Trophoblast cell (in vitro differentiated cells and primary cell): Measurements from ENCODE around the gene DCUN1D3.
A peak's percentile ranks its signal among the peaks of the same experiment; 100 is the strongest.
"Not testable (repeated sequence)": the region's sequence is repeated elsewhere in the genome, so short reads cannot be mapped to it uniquely, and the experiment has no call there.

Experiments
- DNase-seq, 2 donors: peaks; one replicate each; pipeline ENCODE4 v3.0.0-alpha.2; 2016
- H2AFZ ChIP-seq: 2 replicates; pipeline ENCODE4 v1.6.1; 2013; ENCODE audit warnings: low read length, moderate library complexity, mild to moderate bottlenecking; ENCODE audit not compliant: insufficient read depth, poor library complexity
- H2AK5ac ChIP-seq: 2 replicates; pipeline ENCODE4 v1.6.1; 2013; ENCODE audit warnings: mild to moderate bottlenecking, low read length
- H2BK120ac ChIP-seq: 2 replicates; pipeline ENCODE4 v1.6.1; 2013; ENCODE audit warnings: low read length, mild to moderate bottlenecking, moderate library complexity; ENCODE audit not compliant: insufficient read depth, poor library complexity
- H2BK12ac ChIP-seq: 2 replicates; pipeline ENCODE4 v1.6.1; 2013; ENCODE audit warnings: mild to moderate bottlenecking, low read length, moderate library complexity
- H2BK5ac ChIP-seq: 2 replicates; pipeline ENCODE4 v1.6.1; 2013; ENCODE audit warnings: low read length, low read depth, moderate library complexity, mild to moderate bottlenecking; ENCODE audit not compliant: poor library complexity
- H3K14ac ChIP-seq: 2 replicates; pipeline ENCODE4 v1.6.1; 2013; ENCODE audit warnings: mild to moderate bottlenecking, low read length
- H3K18ac ChIP-seq: 2 replicates; pipeline ENCODE4 v1.6.1; 2013; ENCODE audit warnings: mild to moderate bottlenecking, low read length
- H3K23ac ChIP-seq: 2 replicates; pipeline ENCODE4 v1.6.1; 2013; ENCODE audit warnings: low read length
- H3K27ac ChIP-seq: 2 replicates; pipeline ENCODE4 v1.5.1; 2013; ENCODE audit warnings: low read depth, mild to moderate bottlenecking, inconsistent platforms, low read length, moderate library complexity
- H3K27me3 ChIP-seq: 2 replicates; pipeline ENCODE4 v1.6.1; 2013; ENCODE audit warnings: inconsistent platforms, mild to moderate bottlenecking, low read length, moderate library complexity; ENCODE audit not compliant: insufficient read depth
- H3K36me3 ChIP-seq, 2 experiments: 1 replicate in 1 of 2; 2 replicates in 1 of 2; pipeline ENCODE4 v1.6.1; 2013; ENCODE audit warnings: low read length in 2 of 2, mild to moderate bottlenecking in 2 of 2, moderate library complexity in 1 of 2; ENCODE audit not compliant: insufficient read depth in 2 of 2, control insufficient read depth in 1 of 2
- H3K4ac ChIP-seq: 2 replicates; pipeline ENCODE4 v1.6.1; 2013; ENCODE audit warnings: low read depth, mild to moderate bottlenecking, low read length, moderate library complexity
- H3K4me1 ChIP-seq, 2 experiments: 1 replicate in 1 of 2; 2 replicates in 1 of 2; pipeline ENCODE4 v1.6.1; 2013; ENCODE audit warnings: low read length in 2 of 2, mild to moderate bottlenecking in 2 of 2, moderate library complexity in 1 of 2; ENCODE audit not compliant: insufficient read depth in 2 of 2, control insufficient read depth in 1 of 2
- H3K4me2 ChIP-seq: 2 replicates; pipeline ENCODE4 v1.6.1; 2013; ENCODE audit warnings: inconsistent platforms, mild to moderate bottlenecking, low read length, moderate library complexity
- H3K4me3 ChIP-seq: 2 replicates; pipeline ENCODE4 v1.5.1; 2013; ENCODE audit warnings: mild to moderate bottlenecking, low read depth, low read length, inconsistent platforms
- H3K79me1 ChIP-seq: one replicate; pipeline ENCODE4 v1.6.1; 2013; ENCODE audit warnings: low read length
- H3K79me2 ChIP-seq: 2 replicates; pipeline ENCODE4 v1.6.1; 2013; ENCODE audit warnings: low read length, mild to moderate bottlenecking; ENCODE audit not compliant: control insufficient read depth, insufficient read depth, poor library complexity
- H3K9ac ChIP-seq: 2 replicates; pipeline ENCODE4 v1.6.1; 2013; ENCODE audit warnings: mild to moderate bottlenecking, low read length
- H3K9me3 ChIP-seq: 2 replicates; pipeline ENCODE4 v1.6.1; 2013; ENCODE audit warnings: low read depth, mild to moderate bottlenecking, control low read depth, inconsistent platforms, low read length; ENCODE audit not compliant: insufficient read depth
- H4K12ac ChIP-seq: 2 replicates; pipeline ENCODE4 v1.6.1; 2013; ENCODE audit warnings: low read depth, mild to moderate bottlenecking, low read length, moderate library complexity
- H4K8ac ChIP-seq: 2 replicates; pipeline ENCODE4 v1.6.1; 2013; ENCODE audit warnings: low read depth, mild to moderate bottlenecking, low read length, moderate library complexity
- H4K91ac ChIP-seq: one replicate; pipeline ENCODE4 v1.6.1; 2013; ENCODE audit warnings: low read depth, mild to moderate bottlenecking, low read length, moderate library complexity
- WGBS: extraction: QIAGEN DNeasy Blood & Tissue Kit; methylation state at CpG from one replicate; pipeline ENCODE4 v1.1.7; 2013; ENCODE audit warnings: missing lambda C conversion rate; ENCODE audit not compliant: insufficient read length, insufficient coverage; ENCODE audit errors: extremely low coverage; 5-methylcytosine and 5-hydroxymethylcytosine counted together

The DCUN1D3 gene

DNA sequence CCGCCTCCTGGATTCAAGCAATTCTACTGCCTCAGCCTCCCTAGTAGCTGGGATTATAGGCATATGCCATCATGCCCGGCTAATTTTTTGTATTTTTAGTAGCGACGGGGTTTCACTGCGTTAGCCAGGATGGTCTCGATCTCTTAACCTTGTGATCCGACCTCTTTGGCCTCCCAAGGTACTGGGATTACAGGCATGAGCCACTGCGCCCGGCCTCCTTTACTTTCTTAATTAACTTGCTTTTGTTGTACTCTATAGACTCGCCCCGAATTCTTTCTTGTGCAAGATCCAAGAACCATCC is 45.4 kb upstream of the DCUN1D3 start:
- not testable (repeated sequence) for H4K12ac ChIP-seq, H3K23ac ChIP-seq, H3K4me2 ChIP-seq, H2AK5ac ChIP-seq, H2BK5ac ChIP-seq, H3K18ac ChIP-seq, H3K4me3 ChIP-seq, H2AFZ ChIP-seq, H3K9me3 ChIP-seq, H3K14ac ChIP-seq, H3K79me2 ChIP-seq, DNase-seq, H3K9ac ChIP-seq, H2BK12ac ChIP-seq, H3K27ac ChIP-seq, H3K4me1 ChIP-seq, H3K27me3 ChIP-seq, H2BK120ac ChIP-seq, H4K91ac ChIP-seq, H3K36me3 ChIP-seq, H3K79me1 ChIP-seq, H3K4ac ChIP-seq, H4K8ac ChIP-seq
- WGBS, result no CpG with 5 or more reads among the region's 11 CpGs

DNA sequence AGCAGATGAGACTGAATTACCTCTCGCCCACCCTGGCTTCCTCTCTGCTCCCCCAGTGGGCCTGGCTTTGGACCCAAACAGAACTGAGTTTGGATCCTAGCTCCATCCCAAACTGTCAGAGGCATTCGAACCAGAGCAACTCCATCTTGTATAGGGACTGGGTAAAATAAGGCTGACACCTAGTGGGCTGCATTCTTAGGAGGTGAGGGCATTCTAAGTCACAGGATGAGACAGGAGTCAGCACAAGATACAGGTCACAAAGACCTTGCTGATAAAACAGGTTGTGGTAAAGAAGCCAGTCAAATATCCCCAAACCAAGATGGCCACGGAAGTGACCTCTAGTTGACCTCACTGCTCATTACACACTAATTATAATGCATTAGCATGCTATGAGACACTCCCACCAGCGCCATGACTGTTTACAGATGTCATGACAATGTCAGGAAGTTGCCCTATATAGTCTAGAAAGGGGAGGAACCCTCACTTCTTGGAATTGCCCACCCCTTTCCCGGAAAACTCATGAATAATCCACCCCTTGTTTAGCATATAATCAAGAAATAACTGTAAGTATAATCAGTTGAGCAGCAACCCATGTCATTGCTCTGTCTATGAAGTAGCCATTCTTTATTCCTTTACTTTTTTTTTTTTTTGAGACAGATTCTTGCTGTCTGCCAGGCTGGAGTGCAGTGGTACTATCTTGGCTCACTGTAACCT is 44.9 kb upstream of the DCUN1D3 start:
- no peak overlapping the region for H3K27ac ChIP-seq
- no peak overlapping the region for H3K4me3 ChIP-seq
- no peak overlapping the region for H3K4ac ChIP-seq
- H3K9me3 ChIP-seq, result no peaks in the 10 kb centered on the region
- H2BK12ac ChIP-seq, result no peak overlapping the region
- no peaks in the 10 kb centered on the region for H3K36me3 ChIP-seq
- no peaks in the 10 kb centered on the region for H3K79me2 ChIP-seq
- H3K4me1 ChIP-seq, result no peaks in the 10 kb centered on the region
- H3K27me3 ChIP-seq, result no peaks in the 10 kb centered on the region
- no peak overlapping the region for H3K14ac ChIP-seq
- no peak overlapping the region for H3K23ac ChIP-seq
- H4K8ac ChIP-seq, result no peak overlapping the region
- no peak overlapping the region for H3K4me2 ChIP-seq
- H3K9ac ChIP-seq, result no peak overlapping the region
- no peak overlapping the region for H2AK5ac ChIP-seq
- no peak overlapping the region for H2BK5ac ChIP-seq
- no peak overlapping the region for H3K18ac ChIP-seq
- H4K12ac ChIP-seq, result no peak overlapping the region
- peak in 1 of 2 donors; percentile 7 for DNase-seq
- H3K79me1 ChIP-seq, result no peaks in the 10 kb centered on the region
- H2BK120ac ChIP-seq, result no peak overlapping the region
- no CpG with 5 or more reads among the region's 5 CpGs for WGBS
- H2AFZ ChIP-seq, result no peak overlapping the region
- no peak overlapping the region for H4K91ac ChIP-seq

DNA sequence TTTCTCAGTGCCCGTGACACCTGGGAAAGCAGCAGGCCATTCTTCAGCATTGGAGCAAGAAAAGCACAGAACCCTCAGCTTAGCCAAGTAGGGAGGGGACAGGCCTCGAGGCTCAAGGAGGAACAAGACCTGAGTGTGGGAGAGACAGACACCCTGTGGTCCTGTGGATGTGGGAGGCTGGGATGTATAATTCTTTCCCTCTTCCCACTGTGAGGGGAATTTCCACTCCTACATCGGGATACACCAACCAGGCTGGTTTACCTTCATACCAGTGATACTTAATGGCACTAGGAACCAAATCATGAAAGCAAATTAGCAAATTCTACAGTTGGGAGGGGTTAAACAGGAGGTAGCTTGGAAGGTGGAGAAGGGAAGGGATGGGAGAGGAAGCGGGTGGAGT is 42.1 kb upstream of the DCUN1D3 start:
- no peak for DNase-seq
- Histone ChIP-seq H3K36me3 (no peaks in the 10 kb centered on the region), H2AK5ac (no peak overlapping the region), H2BK120ac (no peak overlapping the region), H2AFZ (no peak overlapping the region), H4K91ac (no peak overlapping the region), H3K9ac (no peak overlapping the region), H3K27me3 (no peaks in the 10 kb centered on the region), H2BK5ac (no peak overlapping the region), H4K8ac (no peak overlapping the region), H3K79me2 (no peaks in the 10 kb centered on the region), H3K14ac (no peak overlapping the region), H3K9me3 (no peaks in the 10 kb centered on the region), H3K4ac (no peak overlapping the region), H2BK12ac (no peak overlapping the region), H3K18ac (no peak overlapping the region), H3K79me1 (no peaks in the 10 kb centered on the region), H3K27ac (no peak overlapping the region), H3K23ac (no peak overlapping the region), H3K4me2 (no peak overlapping the region), H4K12ac (no peak overlapping the region), H3K4me3 (no peak overlapping the region), H3K4me1 (no peaks in the 10 kb centered on the region)
- no CpG with 5 or more reads among the region's 4 CpGs for WGBS

DNA sequence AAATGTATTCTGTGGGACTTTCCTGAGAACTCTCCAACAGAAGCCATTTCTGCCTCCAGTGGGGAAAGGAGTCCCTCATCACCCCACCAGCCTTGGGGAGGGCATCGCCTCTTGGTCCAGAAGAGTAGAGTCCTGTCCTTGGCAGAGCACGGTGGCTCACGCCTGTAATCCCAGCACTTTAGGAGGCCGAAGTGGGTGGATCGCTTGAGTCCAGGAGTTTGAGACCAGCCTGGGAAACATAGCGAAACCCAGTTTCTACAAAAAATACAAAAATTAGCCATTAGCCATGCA is 41.4 kb upstream of the DCUN1D3 start:
- Histone ChIP-seq H3K9ac (no peak overlapping the region), H3K4me3 (no peak overlapping the region), H3K79me2 (no peaks in the 10 kb centered on the region)

More for the DNA sequence above, 41.4 kb upstream of the DCUN1D3 start:
- Histone ChIP-seq H3K79me1 (no peaks in the 10 kb centered on the region), H3K14ac (no peak overlapping the region), H3K4me2 (no peak overlapping the region), H3K4me1 (no peaks in the 10 kb centered on the region), H4K91ac (no peak overlapping the region), H3K27ac (no peak overlapping the region), H2BK5ac (no peak overlapping the region), H3K27me3 (no peaks in the 10 kb centered on the region), H2BK120ac (no peak overlapping the region), H2AFZ (no peak overlapping the region), H3K9me3 (no peaks in the 10 kb centered on the region), H4K8ac (no peak overlapping the region), H2AK5ac (no peak overlapping the region), H4K12ac (no peak overlapping the region), H3K18ac (no peak overlapping the region), H3K36me3 (no peaks in the 10 kb centered on the region), H3K23ac (no peak overlapping the region), H3K4ac (no peak overlapping the region), H2BK12ac (no peak overlapping the region)
- no CpG with 5 or more reads among the region's 6 CpGs for WGBS
- no peak for DNase-seq
